ENCODE measurements around the gene PARP11.

Gene PARP11

GRCh38 chr12:3885277-3886094 lies 12.3 kb upstream of the PARP11 start:
- no peak; the same call in 2 of the 3 replicates for ATAC-seq (ENCODE audit: insufficient read depth, low read depth)
- Histone ChIP-seq H3K27me3 (ENCODE audit: insufficient read depth, low read length, poor library complexity) (peaks cover 9% of the 10 kb centered on the region), H3K27ac (ENCODE audit: low read length) (no peak overlapping the region), H3K4me3 (ENCODE audit: low read depth in 1 of 2, low read length in 2 of 2) (no peak overlapping the region), H3K4me1 (ENCODE audit: insufficient read depth, low read length) (peaks cover 6% of the 10 kb centered on the region; the same call in 1 of the 2 replicates), H3K9me3 (ENCODE audit: insufficient read depth, low read length, severe bottlenecking) (no peaks in the 10 kb centered on the region), H3K4me2 (ENCODE audit: insufficient read depth, low read length) (peak overlapping the region; percentile 17), H3K36me3 (ENCODE audit: insufficient read depth, low read length) (no peaks in the 10 kb centered on the region), H4K20me1 (ENCODE audit: insufficient read depth, low read length) (no peaks in the 10 kb centered on the region), H3K9ac (ENCODE audit: low read depth, low read length) (no peak overlapping the region), H3K79me2 (ENCODE audit: insufficient read depth, low read length) (no peaks in the 10 kb centered on the region), H2AFZ (ENCODE audit: low read depth, low read length) (peak overlapping the region; percentile 46)
- TF ChIP-seq CTCF (IDR thresholded peaks at IDR 0.05; ENCODE audit: borderline replicate concordance, extremely low read depth, low read length, poor library complexity, severe bottlenecking) (peak; percentile 83), EZH2 (IDR thresholded peaks at IDR 0.05; ENCODE audit: borderline replicate concordance, low read depth, low read length, severe bottlenecking) (no peak)
- peak; percentile 37 for DNase-seq

GRCh38 chr12:3884671-3885070 lies 11.5 kb upstream of the PARP11 start:
- Histone ChIP-seq H3K9me3 (ENCODE audit: insufficient read depth, low read length, severe bottlenecking) (no peaks in the 10 kb centered on the region), H3K4me2 (ENCODE audit: insufficient read depth, low read length) (no peak overlapping the region), H3K79me2 (ENCODE audit: insufficient read depth, low read length) (no peaks in the 10 kb centered on the region), H3K9ac (ENCODE audit: low read depth, low read length) (no peak overlapping the region), H3K4me1 (ENCODE audit: insufficient read depth, low read length) (peaks cover 6% of the 10 kb centered on the region; the same call in 1 of the 2 replicates), H3K4me3 (ENCODE audit: low read depth in 1 of 2, low read length in 2 of 2) (no peak overlapping the region), H4K20me1 (ENCODE audit: insufficient read depth, low read length) (no peaks in the 10 kb centered on the region), H3K27ac (ENCODE audit: low read length) (no peak overlapping the region), H3K27me3 (ENCODE audit: insufficient read depth, low read length, poor library complexity) (peaks cover 9% of the 10 kb centered on the region), H2AFZ (ENCODE audit: low read depth, low read length) (no peak overlapping the region), H3K36me3 (ENCODE audit: insufficient read depth, low read length) (no peaks in the 10 kb centered on the region)
- ATAC-seq (ENCODE audit: insufficient read depth, low read depth) = no peak
- no peak for TF ChIP-seq EZH2 (IDR thresholded peaks at IDR 0.05; ENCODE audit: borderline replicate concordance, low read depth, low read length, severe bottlenecking)
- no peak for TF ChIP-seq CTCF (IDR thresholded peaks at IDR 0.05; ENCODE audit: borderline replicate concordance, extremely low read depth, low read length, poor library complexity, severe bottlenecking)
- DNase-seq = no peak

DNA sequence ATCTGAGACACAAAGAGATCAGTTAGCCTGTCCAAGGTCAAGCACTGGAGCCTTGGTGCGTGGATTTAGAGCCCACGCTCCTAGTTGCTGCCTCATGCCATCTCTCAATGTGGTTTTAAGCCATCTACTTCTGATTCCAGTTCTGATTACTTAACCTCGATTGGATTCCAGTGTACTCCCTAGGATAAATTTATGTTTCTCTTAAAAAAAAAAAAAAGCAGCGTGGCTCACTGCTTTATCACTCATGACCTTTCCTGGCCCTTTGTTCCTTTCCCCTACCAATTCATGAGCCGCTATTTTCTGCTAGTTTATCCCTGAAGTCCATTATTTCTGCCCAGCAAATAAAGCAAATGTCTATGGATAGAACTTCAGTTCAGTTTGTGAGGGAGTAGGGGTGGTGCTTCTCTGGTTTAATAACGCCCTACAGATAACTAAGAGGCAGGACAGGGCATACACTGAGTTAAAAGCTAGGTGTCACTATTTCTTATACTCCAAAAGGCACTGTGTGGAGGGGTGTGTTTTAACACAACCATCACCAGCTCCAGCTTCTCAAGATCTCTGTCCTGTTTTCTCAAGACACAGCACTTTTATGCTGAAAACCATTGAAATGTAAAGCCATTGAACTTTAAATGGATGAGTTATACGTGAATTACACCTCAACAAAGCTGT lies 9.8 kb upstream of the PARP11 start:
- ATAC-seq (ENCODE audit: insufficient read depth, low read depth) (peak; percentile 80; the same call in 2 of the 3 replicates), DNase-seq (no peak)
- H3K4me2 ChIP-seq (ENCODE audit: insufficient read depth, low read length) = no peak overlapping the region

More for the DNA sequence above, 9.8 kb upstream of the PARP11 start:
- Histone ChIP-seq H3K9ac (ENCODE audit: low read depth, low read length) (no peak overlapping the region), H3K4me3 (ENCODE audit: low read depth in 1 of 2, low read length in 2 of 2) (no peak overlapping the region), H3K27ac (ENCODE audit: low read length) (no peak overlapping the region), H3K4me1 (ENCODE audit: insufficient read depth, low read length) (peaks cover 6% of the 10 kb centered on the region; the same call in 1 of the 2 replicates), H4K20me1 (ENCODE audit: insufficient read depth, low read length) (no peaks in the 10 kb centered on the region), H3K36me3 (ENCODE audit: insufficient read depth, low read length) (no peaks in the 10 kb centered on the region), H3K27me3 (ENCODE audit: insufficient read depth, low read length, poor library complexity) (peaks cover 11% of the 10 kb centered on the region), H2AFZ (ENCODE audit: low read depth, low read length) (no peak overlapping the region), H3K79me2 (ENCODE audit: insufficient read depth, low read length) (no peaks in the 10 kb centered on the region), H3K9me3 (ENCODE audit: insufficient read depth, low read length, severe bottlenecking) (peaks cover 6% of the 10 kb centered on the region)
- peak; percentile 48 for TF ChIP-seq CTCF (IDR thresholded peaks at IDR 0.05; ENCODE audit: borderline replicate concordance, extremely low read depth, low read length, poor library complexity, severe bottlenecking)
- no peak for TF ChIP-seq EZH2 (IDR thresholded peaks at IDR 0.05; ENCODE audit: borderline replicate concordance, low read depth, low read length, severe bottlenecking)

Data from DND-41 (cell line).